HUES6 (cell line): ENCODE measurements around the gene FAP.

Source experiments
- H3K27ac ChIP-seq: 2 replicates; pipeline ENCODE4 v1.7.0; 2013; ENCODE audit warnings: low read depth, mild to moderate bottlenecking, low read length, inconsistent platforms
- H3K27me3 ChIP-seq: 2 replicates; pipeline ENCODE4 v1.6.1; 2013; ENCODE audit warnings: low read length; ENCODE audit not compliant: control insufficient read depth, insufficient read depth
- H3K36me3 ChIP-seq: 2 replicates; pipeline ENCODE4 v1.6.1; 2013; ENCODE audit warnings: low read length; ENCODE audit not compliant: control insufficient read depth, insufficient read depth
- H3K4me1 ChIP-seq: 2 replicates; pipeline ENCODE4 v1.6.1; 2013; ENCODE audit warnings: low read length; ENCODE audit not compliant: control insufficient read depth, insufficient read depth
- H3K4me3 ChIP-seq: 2 replicates; pipeline ENCODE4 v1.5.1; 2013; ENCODE audit warnings: low read depth, low read length
- H3K9ac ChIP-seq: one replicate; pipeline ENCODE4 v1.6.1; 2013; ENCODE audit warnings: mild to moderate bottlenecking, low read length
- H3K9me3 ChIP-seq: 2 replicates; pipeline ENCODE4 v1.6.1; 2013; ENCODE audit warnings: low read depth, low read length; ENCODE audit not compliant: control insufficient read depth, insufficient read depth

FAP gene

GRCh38 chr2:162242586-162243280 is 512 bp downstream of the FAP start:
- H3K9ac ChIP-seq, result no peak overlapping the region

GRCh38 chr2:162241571-162241970 is 1.7 kb downstream of the FAP start:
- Histone ChIP-seq H3K9me3 (no peaks in the 10 kb centered on the region), H3K36me3 (no peaks in the 10 kb centered on the region), H3K9ac (no peak overlapping the region), H3K27me3 (no peaks in the 10 kb centered on the region), H3K4me3 (no peak overlapping the region), H3K4me1 (no peaks in the 10 kb centered on the region), H3K27ac (no peak overlapping the region)

More at GRCh38 chr2:162242586-162243280, 512 bp downstream of the FAP start:
- no peaks in the 10 kb centered on the region for H3K36me3 ChIP-seq
- H3K4me3 ChIP-seq, result no peak overlapping the region
- H3K9me3 ChIP-seq, result no peaks in the 10 kb centered on the region
- H3K4me1 ChIP-seq, result no peaks in the 10 kb centered on the region
- no peaks in the 10 kb centered on the region for H3K27me3 ChIP-seq
- H3K27ac ChIP-seq, result no peak overlapping the region

- H3K27ac ChIP-seq, result no peak overlapping the region
- H3K27me3 ChIP-seq, result no peaks in the 10 kb centered on the region
- no peak overlapping the region for H3K4me3 ChIP-seq
- H3K4me1 ChIP-seq, result no peaks in the 10 kb centered on the region
- H3K36me3 ChIP-seq, result no peaks in the 10 kb centered on the region
- no peak overlapping the region for H3K9ac ChIP-seq
- 0 out of 2 replicates have a peak, but pooled peaks cover 2% of the 10 kb centered on the region for H3K9me3 ChIP-seq
Measured at GRCh38 chr2:162234620-162235462, 8.4 kb downstream of the FAP start.

- H3K4me1 ChIP-seq, result no peaks in the 10 kb centered on the region
- H3K36me3 ChIP-seq, result no peaks in the 10 kb centered on the region
- H3K9me3 ChIP-seq, result 0 out of 2 replicates have a peak, but pooled peaks cover 2% of the 10 kb centered on the region
- H3K9ac ChIP-seq, result no peak overlapping the region
- H3K27me3 ChIP-seq, result no peaks in the 10 kb centered on the region
- no peak overlapping the region for H3K27ac ChIP-seq
- H3K4me3 ChIP-seq, result no peak overlapping the region
Measured at GRCh38 chr2:162233197-162233596, 10.0 kb downstream of the FAP start.

GRCh38 chr2:162232671-162233070 is 10.6 kb downstream of the FAP start:
- H3K9me3 ChIP-seq, result 0 out of 2 replicates have a peak, but pooled peaks cover 2% of the 10 kb centered on the region
- no peaks in the 10 kb centered on the region for H3K4me1 ChIP-seq
- H3K27me3 ChIP-seq, result no peaks in the 10 kb centered on the region
- H3K9ac ChIP-seq, result no peak overlapping the region
- H3K36me3 ChIP-seq, result no peaks in the 10 kb centered on the region
- H3K27ac ChIP-seq, result no peak overlapping the region
- H3K4me3 ChIP-seq, result no peak overlapping the region

- Histone ChIP-seq H3K9ac (no peak overlapping the region), H3K27me3 (no peaks in the 10 kb centered on the region), H3K36me3 (no peaks in the 10 kb centered on the region), H3K4me3 (no peak overlapping the region), H3K4me1 (no peaks in the 10 kb centered on the region), H3K9me3 (0 out of 2 replicates have a peak, but pooled peaks cover 2% of the 10 kb centered on the region), H3K27ac (no peak overlapping the region)
Measured at GRCh38 chr2:162232027-162232426, 11.2 kb downstream of the FAP start.

- 0 out of 2 replicates have a peak, but pooled peaks cover 2% of the 10 kb centered on the region for H3K9me3 ChIP-seq
- no peak overlapping the region for H3K4me3 ChIP-seq
- no peaks in the 10 kb centered on the region for H3K4me1 ChIP-seq
- no peak overlapping the region for H3K27ac ChIP-seq
- H3K9ac ChIP-seq, result no peak overlapping the region
- H3K27me3 ChIP-seq, result no peaks in the 10 kb centered on the region
- no peaks in the 10 kb centered on the region for H3K36me3 ChIP-seq
Measured at GRCh38 chr2:162230761-162231160, 12.5 kb downstream of the FAP start.

- H3K9me3 ChIP-seq, result no peaks in the 10 kb centered on the region
- H3K36me3 ChIP-seq, result no peaks in the 10 kb centered on the region
- no peak overlapping the region for H3K4me3 ChIP-seq
- H3K4me1 ChIP-seq, result peaks cover 2% of the 10 kb centered on the region; the same call in 1 of the 2 replicates
- H3K9ac ChIP-seq, result no peak overlapping the region
- H3K27ac ChIP-seq, result no peak overlapping the region
- H3K27me3 ChIP-seq, result no peaks in the 10 kb centered on the region
Measured at GRCh38 chr2:162226836-162227235, 16.4 kb downstream of the FAP start.

GRCh38 chr2:162221064-162221463 is 22.2 kb downstream of the FAP start:
- Histone ChIP-seq H3K27ac (no peak overlapping the region), H3K27me3 (no peaks in the 10 kb centered on the region), H3K4me1 (peaks cover 2% of the 10 kb centered on the region; the same call in 1 of the 2 replicates), H3K9ac (no peak overlapping the region), H3K36me3 (no peaks in the 10 kb centered on the region), H3K4me3 (no peak overlapping the region), H3K9me3 (no peaks in the 10 kb centered on the region)

- no peaks in the 10 kb centered on the region for H3K36me3 ChIP-seq
- no peaks in the 10 kb centered on the region for H3K9me3 ChIP-seq
- no peak overlapping the region for H3K4me3 ChIP-seq
- H3K9ac ChIP-seq, result no peak overlapping the region
- H3K27ac ChIP-seq, result no peak overlapping the region
- peaks cover 2% of the 10 kb centered on the region; the same call in 1 of the 2 replicates for H3K4me1 ChIP-seq
- no peaks in the 10 kb centered on the region for H3K27me3 ChIP-seq
Measured at GRCh38 chr2:162220368-162220767, 22.9 kb downstream of the FAP start.

GRCh38 chr2:162219426-162219825 is 23.8 kb downstream of the FAP start:
- H3K9me3 ChIP-seq, result no peaks in the 10 kb centered on the region
- H3K36me3 ChIP-seq, result no peaks in the 10 kb centered on the region
- H3K4me3 ChIP-seq, result no peak overlapping the region
- no peak overlapping the region for H3K27ac ChIP-seq
- no peak overlapping the region for H3K9ac ChIP-seq
- no peaks in the 10 kb centered on the region for H3K4me1 ChIP-seq
- H3K27me3 ChIP-seq, result no peaks in the 10 kb centered on the region
